ENCODE results near the gene NTRK3. TPM values are rescaled to one million over a fixed set of nuclear protein-coding genes. Genes with fewer than 3 reads are reported as not detected.

The NTRK3 gene
- total and polyA plus RNA-seq, 2 of the 8 experiments (the other 6 are each of a cell fraction or from before 2014, with no cell fraction given): 4.5 to 6.8 TPM

DNA sequence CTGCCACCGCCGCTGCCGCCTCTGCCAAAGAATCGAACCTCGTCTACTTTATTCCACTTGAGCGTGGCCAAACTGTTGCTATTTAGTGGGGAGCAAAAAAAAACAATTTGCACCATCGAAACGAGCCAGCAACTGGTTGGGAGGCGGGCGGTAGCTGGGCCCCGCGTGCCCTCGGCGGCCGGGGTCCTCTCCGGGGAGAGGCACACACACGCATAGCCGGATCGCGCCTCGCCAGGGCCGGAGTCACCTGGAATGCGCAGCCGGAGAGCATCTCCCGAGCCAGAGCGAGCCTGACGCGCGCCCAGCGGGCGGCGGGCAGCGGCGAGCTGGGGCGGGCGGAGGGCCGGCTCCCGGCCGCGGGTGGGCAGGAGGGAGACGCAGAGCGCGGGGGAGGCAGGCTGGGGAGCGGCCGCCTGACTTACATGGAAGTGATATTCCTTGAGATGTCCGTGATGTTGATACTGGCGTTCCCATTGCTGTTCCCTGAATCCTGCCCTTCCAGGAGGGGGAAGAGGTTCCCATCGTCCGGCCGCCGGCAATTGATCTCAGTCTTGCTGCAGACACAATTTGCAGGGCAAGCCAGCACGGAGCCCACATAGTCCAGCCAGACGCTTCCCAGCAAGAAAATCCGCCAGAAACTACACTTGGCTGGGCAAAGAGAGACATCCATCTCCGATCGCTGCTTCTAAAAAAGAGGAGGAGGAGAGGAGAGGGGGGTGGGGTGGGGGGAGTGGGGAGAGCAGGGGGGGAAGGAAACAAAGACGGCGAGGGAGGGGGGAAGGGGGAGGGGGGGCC lies 858 bp downstream of the NTRK3 start (continued):
- TF ChIP-seq RBBP5 (IDR thresholded peaks at IDR 0.05; ENCODE audit: borderline replicate concordance, low read depth, low read length) (peak; percentile 54; the same call in 1 of the 2 replicates), KDM4A (IDR thresholded peaks at IDR 0.05; ENCODE audit: low read depth, low read length, severe bottlenecking) (peak; percentile 36), RAD21 (IDR thresholded peaks at IDR 0.05 in 1 of 2, conservative IDR thresholded peaks at IDR 0.05 in 1 of 2; ENCODE audit: low read depth in 2 of 2, low read length in 2 of 2) (no peak), GABPA (IDR thresholded peaks at IDR 0.05; ENCODE audit: borderline replicate concordance, insufficient read depth, low read length) (no peak)
